ENCODE data around the gene DNM1L. TPM values are rescaled to one million over a fixed set of nuclear protein-coding genes. Genes with fewer than 3 reads are reported as not detected.
A peak's percentile ranks its signal among the peaks of the same experiment; 100 is the strongest.

The DNM1L gene
- total RNA-seq, 1 donor from 2014 or later: 65.8 TPM

GRCh38 chr12:32755654-32756475, 76.8 kb downstream of the DNM1L start, which contains the start of gene YARS2:
Gene YARS2 (minus strand): TSS chr12:32755897. CDS start chr12:32755874, 23 bp downstream.
- peak; percentile 94 for DNase-seq (ENCODE audit: low spot score)

DNA sequence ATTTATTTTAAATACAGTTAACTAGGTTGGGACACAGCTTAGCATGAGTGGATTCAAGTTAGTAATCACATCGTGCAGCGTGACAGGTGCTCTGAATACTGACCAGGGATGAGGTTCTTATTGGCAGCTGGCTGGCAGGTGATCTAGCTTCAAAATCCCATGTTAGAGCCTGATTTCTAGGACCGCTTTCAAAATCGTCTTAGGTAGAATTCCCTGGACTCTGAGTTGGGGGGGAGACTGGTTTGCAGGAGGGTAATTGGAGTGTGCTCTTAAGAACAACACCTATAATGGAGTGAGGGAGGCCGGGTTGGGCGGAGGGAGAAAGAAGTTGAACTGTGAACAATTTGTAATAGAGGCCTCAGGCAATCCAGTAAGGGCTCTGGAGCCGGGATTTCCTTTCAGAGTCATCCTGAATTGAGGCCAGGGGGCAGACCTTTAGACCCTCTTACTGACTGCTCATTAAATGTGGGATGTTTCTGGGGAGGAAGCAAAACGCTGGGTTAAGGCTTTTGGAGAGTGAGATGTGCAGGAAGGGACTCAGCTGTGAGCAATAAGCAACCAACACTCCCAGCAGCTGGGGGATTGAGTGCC, 77.5 kb downstream of the DNM1L start:
- DNase-seq (ENCODE audit: low spot score): no peak

- no peak for DNase-seq (ENCODE audit: low spot score)
Observed at GRCh38 chr12:32757157-32757556, 78.1 kb downstream of the DNM1L start.

DNA sequence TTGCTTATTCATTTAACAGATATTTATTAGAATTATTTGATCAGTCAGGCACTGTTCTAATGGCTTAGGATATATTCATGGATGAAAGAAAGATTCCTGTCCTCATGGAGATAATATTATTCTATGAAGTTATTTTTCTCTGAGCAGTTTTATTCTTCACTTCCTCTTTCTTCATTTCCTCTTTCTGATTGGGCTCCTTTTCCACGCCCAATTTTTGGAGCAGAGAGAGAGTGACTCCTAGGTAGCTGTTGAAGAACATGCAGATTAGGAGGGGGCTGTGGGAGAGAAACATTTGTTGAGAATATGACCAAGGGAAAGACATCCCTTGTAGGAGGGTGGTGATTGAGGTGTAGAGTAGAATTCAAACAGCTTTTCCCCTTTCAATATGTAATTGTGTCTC, 82.6 kb downstream of the DNM1L start:
- DNase-seq (ENCODE audit: low spot score): no peak

GRCh38 chr12:32765906-32766305, 86.8 kb downstream of the DNM1L start:
- no peak for DNase-seq (ENCODE audit: low spot score)

GRCh38 chr12:32768518-32768917, 89.4 kb downstream of the DNM1L start:
- no peak for DNase-seq (ENCODE audit: low spot score)

DNA sequence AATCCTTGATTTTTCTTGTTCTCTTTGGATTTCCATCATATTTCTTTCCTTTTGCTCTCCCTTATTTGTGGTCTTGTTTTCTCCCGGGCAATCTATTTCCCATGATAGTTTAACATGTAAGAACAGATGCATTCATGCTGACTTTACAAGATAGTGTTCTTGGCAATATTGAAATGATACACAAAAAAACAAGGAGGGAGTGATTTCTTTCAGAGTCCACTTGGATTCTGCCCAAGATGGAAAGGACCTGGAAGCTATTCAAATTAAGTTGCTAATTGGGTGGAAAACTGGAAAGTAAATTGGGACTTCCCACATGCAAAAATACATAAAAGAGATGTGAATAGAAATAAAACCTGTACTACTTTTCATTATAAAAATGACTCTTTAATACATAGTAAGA, 91.0 kb downstream of the DNM1L start:
- no peak for DNase-seq (ENCODE audit: low spot score)

DNA sequence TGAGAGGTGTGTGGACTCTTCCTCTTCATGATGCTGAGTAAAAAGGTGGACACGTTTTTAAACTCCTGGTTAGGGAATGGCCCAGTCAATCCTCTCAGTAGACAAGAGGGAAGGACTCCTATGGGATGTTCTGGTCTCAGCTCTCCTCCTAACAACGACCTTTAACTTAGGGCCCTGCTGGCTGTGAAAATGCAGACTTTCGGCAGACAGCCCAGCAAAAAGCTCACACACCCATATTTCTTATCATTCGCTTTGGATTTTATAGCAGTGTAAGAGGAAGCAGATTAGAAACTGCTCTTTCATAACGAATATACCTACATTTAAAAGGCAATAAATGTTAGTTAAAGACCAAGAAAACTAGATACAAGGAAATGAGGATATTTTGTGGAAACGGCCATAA, 94.6 kb downstream of the DNM1L start:
- DNase-seq (ENCODE audit: low spot score): no peak

GRCh38 chr12:32776258-32776657, 97.2 kb downstream of the DNM1L start:
- DNase-seq (ENCODE audit: low spot score): no peak

- DNase-seq (ENCODE audit: low spot score): no peak
Observed at GRCh38 chr12:32777159-32777558, 98.1 kb downstream of the DNM1L start.

DNA sequence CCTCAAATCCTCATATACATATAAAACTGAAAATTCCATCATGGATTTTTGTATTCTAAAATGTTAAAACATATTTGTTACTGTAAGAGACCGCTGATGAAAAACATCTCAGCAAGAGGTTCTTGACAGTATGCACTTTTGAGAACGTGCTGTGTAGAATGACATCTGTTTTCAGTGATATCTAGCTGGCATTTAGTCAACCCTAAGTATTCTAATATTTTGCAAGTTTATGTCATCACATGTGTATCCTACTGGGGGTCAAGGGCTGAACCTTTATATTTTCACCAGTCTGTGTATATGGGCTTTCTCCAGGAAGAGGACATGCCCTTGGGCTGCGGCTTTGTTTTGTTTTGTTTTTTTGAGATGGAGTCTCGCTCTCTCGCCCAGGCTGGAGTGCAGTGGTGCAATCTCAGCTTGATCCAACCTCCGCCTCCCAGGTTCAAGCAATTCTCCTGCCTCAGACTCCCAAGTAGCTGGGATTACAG, 98.6 kb downstream of the DNM1L start:
- no peak for DNase-seq (ENCODE audit: low spot score)

- no peak for DNase-seq (ENCODE audit: low spot score)
Observed at GRCh38 chr12:32780071-32780470, 101.0 kb downstream of the DNM1L start.

DNA sequence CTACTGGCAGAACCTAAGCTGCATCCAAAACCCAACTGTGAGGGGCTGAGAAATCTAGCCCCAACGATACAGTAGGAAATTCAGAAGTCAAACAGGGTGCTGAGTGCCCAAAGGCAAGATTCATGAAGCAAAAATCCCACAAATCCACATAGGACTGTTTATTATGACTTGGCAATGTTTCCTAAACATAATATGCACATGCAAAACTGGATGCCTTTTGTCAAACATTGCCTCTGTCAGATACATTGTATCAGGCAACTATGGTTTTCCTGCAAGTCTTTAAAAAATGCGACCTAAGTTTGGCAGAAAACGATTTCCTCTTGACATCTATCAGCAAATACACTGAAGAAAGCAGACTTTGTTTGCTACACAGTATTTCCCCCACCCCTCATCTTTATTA, 103.9 kb downstream of the DNM1L start:
- no peak for DNase-seq (ENCODE audit: low spot score)

GRCh38 chr12:32785557-32785956, 106.5 kb downstream of the DNM1L start:
- DNase-seq (ENCODE audit: low spot score): no peak

DNA sequence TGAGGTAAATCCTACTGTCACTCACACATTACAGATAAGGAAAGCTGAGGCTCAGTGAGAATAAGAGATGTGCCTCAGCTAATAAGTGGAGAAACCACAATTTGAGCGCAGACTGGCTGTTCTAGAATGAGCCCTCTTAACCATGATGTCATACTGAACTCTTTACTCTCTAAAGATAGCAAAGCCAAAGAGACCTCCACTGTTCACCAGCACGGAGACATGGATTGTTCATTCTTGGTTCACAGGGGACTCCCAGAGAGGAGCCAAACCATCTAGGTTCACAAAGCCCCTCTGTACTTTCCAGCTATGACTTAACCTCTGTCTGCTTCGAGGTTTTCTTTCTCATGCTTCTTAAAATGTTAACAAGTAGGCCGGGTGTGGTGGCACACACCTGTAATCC, 109.3 kb downstream of the DNM1L start:
- DNase-seq (ENCODE audit: low spot score): no peak

DNA sequence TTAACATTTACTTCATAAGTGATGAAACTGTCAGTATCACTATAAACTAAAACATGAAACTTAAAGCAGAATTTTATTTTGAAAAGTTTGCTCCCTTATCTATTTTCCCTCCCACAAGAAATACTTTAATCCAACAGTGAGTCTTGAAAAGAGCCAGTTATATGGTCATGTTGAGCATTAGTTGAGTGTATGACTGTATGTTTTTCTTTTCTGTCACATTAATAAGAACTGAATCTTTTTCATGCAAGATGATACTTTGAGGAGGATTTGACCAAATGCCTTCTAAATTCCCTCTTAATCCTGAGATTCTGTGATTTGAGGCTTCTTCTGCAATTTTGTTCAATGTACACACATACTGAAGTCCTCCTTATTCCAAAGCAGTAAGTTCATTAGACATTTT, 110.3 kb downstream of the DNM1L start:
- DNase-seq (ENCODE audit: low spot score): no peak

GRCh38 chr12:32789916-32790315, 110.8 kb downstream of the DNM1L start:
- DNase-seq (ENCODE audit: low spot score): no peak

DNA sequence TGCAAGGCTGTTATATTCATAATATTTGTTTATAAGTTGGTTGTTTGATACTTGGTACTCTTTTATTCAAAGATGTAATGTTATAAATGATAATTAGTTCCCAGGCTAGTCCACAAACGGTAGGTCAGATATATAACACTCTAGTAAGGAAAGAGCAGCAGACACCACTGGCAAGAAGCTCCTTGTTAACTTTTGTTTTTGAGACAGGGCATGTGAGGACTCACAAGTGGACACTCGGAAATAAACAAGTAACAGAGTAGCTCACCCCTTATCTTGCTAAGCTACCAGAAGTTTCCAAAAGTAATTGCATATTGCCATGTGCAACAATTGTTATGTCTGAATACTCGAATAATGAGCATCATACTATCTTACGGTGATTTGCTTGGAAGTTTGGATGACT, 115.2 kb downstream of the DNM1L start:
- DNase-seq (ENCODE audit: low spot score): no peak
